Adipocyte (in vitro differentiated cells): ENCODE results near the gene LINC01488.

Experiments
- DNase-seq: peaks from one replicate; pipeline ENCODE4 v3.0.0-alpha.2; 2015; ENCODE audit warnings: low read depth
- H3K27me3 ChIP-seq: replicated peaks from 2 replicates; pipeline ENCODE4 v1.7.0; 2013; ENCODE audit warnings: mild to moderate bottlenecking, low read length, moderate library complexity; ENCODE audit not compliant: control insufficient read depth, insufficient read depth
- H3K36me3 ChIP-seq: 2 replicates; pipeline ENCODE4 v1.7.0; 2013; ENCODE audit warnings: low read length, mild to moderate bottlenecking, moderate library complexity; ENCODE audit not compliant: control insufficient read depth, insufficient read depth, severe bottlenecking
- H3K4me1 ChIP-seq: 2 replicates; pipeline ENCODE4 v1.7.0; 2013; ENCODE audit warnings: mild to moderate bottlenecking, low read length, moderate library complexity; ENCODE audit not compliant: control insufficient read depth, insufficient read depth
- H3K4me3 ChIP-seq: 2 replicates; pipeline ENCODE4 v1.7.0; 2013; ENCODE audit warnings: mild to moderate bottlenecking, low read length, moderate library complexity
- H3K9ac ChIP-seq: 2 replicates; pipeline ENCODE4 v1.7.0; 2013; ENCODE audit warnings: mild to moderate bottlenecking, low read length, moderate library complexity
- H3K9me3 ChIP-seq: 2 replicates; pipeline ENCODE4 v1.7.0; 2013; ENCODE audit warnings: mild to moderate bottlenecking, low read length, moderate library complexity; ENCODE audit not compliant: control insufficient read depth

LINC01488 gene

DNA sequence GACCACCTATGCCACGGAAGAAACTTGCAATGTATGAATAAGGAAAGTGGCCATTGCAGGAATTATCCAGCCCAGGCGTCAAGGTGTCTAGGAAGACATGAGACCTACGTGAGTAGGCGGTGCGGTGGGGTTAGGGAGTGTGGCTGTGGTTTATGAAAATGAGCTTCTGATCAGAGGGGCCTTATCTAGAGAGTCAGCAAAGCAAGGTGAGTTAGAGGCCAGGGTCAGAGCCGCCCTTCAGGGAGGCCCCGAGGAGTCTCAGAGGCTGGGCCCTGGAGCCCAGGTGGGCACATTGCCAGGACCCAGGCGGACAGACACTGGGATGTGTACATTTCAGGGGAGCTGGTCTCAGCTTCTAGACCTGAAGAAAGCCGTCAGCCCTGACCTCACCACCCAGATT, 13.8 kb upstream of the LINC01488 start:
- peaks cover 4% of the 10 kb centered on the region for H3K27me3 ChIP-seq
- no peaks in the 10 kb centered on the region for H3K9me3 ChIP-seq
- no peaks in the 10 kb centered on the region for H3K36me3 ChIP-seq
- H3K4me1 ChIP-seq, result peaks cover 26% of the 10 kb centered on the region
- no peak overlapping the region for H3K9ac ChIP-seq
- no peak overlapping the region for H3K4me3 ChIP-seq
- DNase-seq, result no peak

DNA sequence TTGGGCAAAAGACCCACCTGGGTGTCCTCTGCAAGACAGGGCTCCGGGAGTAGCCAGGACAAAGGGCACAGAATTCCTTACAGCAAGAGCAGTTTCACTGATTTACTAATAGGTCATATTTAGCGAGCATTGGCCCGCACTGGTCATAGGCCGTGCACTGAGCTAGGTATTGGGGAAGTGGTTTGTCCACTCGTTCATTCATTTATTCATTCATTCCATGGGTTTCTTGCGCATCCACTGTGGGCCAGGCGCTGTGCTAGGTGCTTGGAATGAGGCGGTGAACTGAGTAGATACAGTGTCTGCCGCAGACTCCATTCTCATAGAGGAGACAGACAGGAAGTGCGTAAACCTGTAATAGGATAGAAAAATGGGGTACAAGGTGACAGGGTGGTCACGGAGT, 13.2 kb upstream of the LINC01488 start:
- peaks cover 4% of the 10 kb centered on the region for H3K27me3 ChIP-seq
- no peak for DNase-seq
- H3K9me3 ChIP-seq, result peaks cover 4% of the 10 kb centered on the region
- no peak overlapping the region for H3K4me3 ChIP-seq
- H3K4me1 ChIP-seq, result peaks cover 20% of the 10 kb centered on the region
- no peaks in the 10 kb centered on the region for H3K36me3 ChIP-seq
- H3K9ac ChIP-seq, result no peak overlapping the region

- no peaks in the 10 kb centered on the region for H3K36me3 ChIP-seq
- H3K9ac ChIP-seq, result no peak overlapping the region
- peaks cover 14% of the 10 kb centered on the region for H3K9me3 ChIP-seq
- H3K27me3 ChIP-seq, result peaks cover 4% of the 10 kb centered on the region
- peaks cover 10% of the 10 kb centered on the region for H3K4me1 ChIP-seq
- DNase-seq, result no peak
- H3K4me3 ChIP-seq, result no peak overlapping the region
Observed at GRCh38 chr11:69468911-69469885, 12.3 kb upstream of the LINC01488 start.

DNA sequence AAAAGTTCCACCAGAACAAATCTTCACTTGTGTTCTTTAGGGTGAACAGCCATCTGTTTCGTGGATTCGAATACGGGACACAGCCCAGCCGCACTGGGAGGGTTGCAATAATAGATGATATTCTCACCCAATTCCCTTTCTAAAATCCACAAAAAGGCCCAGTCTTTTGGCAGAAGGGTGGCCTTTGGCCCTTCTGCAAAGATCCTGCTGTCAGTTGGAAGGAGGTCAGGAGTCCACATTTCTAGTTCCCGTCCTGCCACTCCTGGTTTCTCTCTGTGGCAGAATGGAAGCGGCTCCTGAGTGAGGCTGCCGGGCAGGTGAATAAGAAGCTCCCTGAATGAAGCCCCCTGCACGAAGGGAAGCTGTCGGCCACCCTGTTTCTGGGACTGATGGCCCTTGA, 11.2 kb upstream of the LINC01488 start:
- peaks cover 4% of the 10 kb centered on the region for H3K27me3 ChIP-seq
- H3K9me3 ChIP-seq, result peaks cover 14% of the 10 kb centered on the region
- H3K4me3 ChIP-seq, result no peak overlapping the region
- no peak for DNase-seq
- no peak overlapping the region for H3K9ac ChIP-seq
- H3K4me1 ChIP-seq, result peaks cover 4% of the 10 kb centered on the region
- no peaks in the 10 kb centered on the region for H3K36me3 ChIP-seq

DNA sequence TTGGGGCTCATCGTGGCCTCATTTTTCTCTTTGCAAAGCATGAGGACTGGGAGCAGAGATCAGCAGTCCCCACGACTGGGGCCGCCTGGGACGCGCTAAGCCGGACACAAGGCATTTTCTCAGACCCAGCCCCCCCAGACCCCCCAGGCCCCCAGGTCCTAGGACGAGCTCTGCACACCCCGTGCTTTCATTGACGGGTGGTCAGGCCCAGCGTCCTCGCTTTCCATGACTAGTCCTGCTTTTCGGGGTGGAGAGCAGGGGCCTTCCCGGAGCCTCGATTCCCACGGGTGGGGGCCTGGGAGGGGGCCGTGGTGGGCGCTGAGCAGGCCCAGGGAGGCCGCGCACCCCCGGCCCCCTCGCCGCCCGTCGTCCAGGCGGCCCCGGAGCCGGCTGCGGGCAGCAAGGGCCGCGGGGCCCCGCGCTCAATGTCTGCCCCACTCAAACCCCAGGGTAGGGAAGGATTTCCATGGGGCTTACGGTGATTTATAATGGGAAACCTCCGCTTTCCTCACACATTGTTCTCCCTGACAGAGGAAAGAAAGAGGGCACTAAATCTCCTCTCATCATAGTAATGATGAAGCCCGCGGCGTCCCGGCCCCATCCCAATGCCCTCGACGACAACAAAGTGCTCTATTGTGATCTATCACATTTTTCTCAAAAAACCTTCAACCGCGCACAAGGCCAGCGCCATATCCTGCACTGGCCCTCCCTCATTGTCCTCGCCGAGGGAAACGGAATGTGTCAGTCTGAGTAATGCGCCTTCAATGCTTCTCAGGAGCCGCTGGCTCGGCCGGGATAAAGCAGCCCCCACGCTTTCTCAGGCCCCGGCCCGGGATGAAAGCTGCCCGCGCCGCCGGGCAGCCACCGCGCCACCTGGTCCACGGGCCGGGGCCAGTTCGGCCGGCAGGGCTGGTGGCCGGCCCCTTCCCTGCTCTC, 10.4 kb upstream of the LINC01488 start:
- H3K36me3 ChIP-seq, result no peaks in the 10 kb centered on the region
- H3K9ac ChIP-seq, result no peak overlapping the region
- no peak for DNase-seq
- peaks cover 4% of the 10 kb centered on the region for H3K27me3 ChIP-seq
- no peaks in the 10 kb centered on the region for H3K4me1 ChIP-seq
- H3K9me3 ChIP-seq, result peaks cover 14% of the 10 kb centered on the region
- no peak overlapping the region for H3K4me3 ChIP-seq

DNA sequence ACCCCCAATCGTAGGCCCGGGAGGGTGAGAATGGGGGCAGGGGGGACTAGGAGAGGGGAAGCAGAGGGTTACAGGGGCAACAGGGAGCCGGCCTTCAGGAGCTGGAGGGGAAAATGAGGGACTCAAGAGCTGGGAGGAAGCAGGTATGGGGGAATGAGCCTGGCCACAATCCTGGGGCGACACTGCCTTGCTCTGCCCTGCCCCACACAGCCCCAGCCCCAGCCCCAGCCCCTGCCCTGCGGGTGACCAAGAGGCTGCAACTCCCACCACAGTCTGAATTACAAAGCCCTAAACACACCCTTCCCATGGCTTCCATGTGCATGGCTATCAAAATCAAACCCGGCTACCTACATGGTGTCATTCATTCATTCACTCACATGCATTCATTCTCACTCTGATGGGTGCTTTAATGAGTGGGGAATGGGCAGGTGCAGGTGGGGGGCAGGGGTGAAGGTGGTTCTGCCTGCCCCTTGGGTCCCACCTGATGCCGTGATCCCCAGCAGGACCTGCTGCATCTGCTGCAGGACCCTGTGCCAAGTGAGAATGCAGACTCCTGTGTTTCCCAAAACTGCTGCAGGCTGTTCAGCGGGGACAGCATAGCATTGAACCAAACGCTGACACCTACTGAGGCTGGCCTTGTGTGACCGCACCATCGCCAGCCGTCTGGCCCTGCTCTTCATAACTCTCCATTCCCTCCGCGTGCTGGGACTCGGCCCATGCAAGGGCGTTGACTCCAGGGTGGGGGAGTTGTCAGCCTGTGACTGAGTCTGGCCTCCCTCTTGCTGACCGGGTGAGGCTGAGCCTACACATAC, 9.5 kb upstream of the LINC01488 start:
- Histone ChIP-seq H3K36me3 (no peaks in the 10 kb centered on the region), H3K27me3 (peaks cover 9% of the 10 kb centered on the region), H3K9me3 (peaks cover 14% of the 10 kb centered on the region), H3K4me1 (no peaks in the 10 kb centered on the region), H3K9ac (no peak overlapping the region), H3K4me3 (no peak overlapping the region)
- DNase-seq, result no peak

DNA sequence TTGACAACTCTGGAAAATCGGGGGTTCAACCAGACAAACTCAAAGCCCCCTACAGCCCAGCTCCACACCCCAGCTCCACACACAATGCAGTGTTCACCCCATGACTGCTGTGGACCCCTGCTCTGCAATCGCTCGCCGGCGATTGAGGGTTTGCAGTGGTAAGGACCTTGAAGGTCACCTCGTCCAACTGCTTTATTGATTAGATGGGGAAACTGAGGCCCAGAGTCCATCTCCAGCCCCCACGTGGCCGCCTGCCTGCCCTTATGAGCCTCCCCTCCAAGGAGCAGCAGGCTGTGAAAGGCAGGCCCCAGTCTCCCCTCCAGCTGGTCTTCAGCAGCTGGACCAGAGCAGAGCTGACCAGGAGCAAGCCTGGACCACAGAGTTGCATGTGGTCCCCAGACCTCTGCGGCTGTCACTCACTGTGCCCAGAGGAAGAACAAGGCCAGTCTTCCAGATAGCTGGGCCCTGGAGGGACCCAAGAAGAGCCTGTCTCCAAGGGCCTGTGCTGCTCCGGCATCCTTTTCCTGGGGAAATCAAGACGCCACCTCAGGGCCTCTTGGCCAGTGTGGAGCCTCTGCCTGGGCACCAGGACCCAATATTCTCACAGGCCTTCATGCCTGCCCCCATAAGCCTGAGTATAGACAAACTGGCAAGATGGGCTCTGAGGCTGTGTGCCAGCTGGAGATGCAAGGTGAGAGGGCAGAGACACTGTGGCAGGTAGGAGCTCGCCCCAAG, 8.8 kb upstream of the LINC01488 start:
- no peak overlapping the region for H3K4me3 ChIP-seq
- H3K4me1 ChIP-seq, result no peaks in the 10 kb centered on the region
- H3K36me3 ChIP-seq, result no peaks in the 10 kb centered on the region
- peaks cover 14% of the 10 kb centered on the region for H3K9me3 ChIP-seq
- no peak overlapping the region for H3K9ac ChIP-seq
- DNase-seq, result no peak
- H3K27me3 ChIP-seq, result peaks cover 17% of the 10 kb centered on the region

GRCh38 chr11:69473276-69473845, 8.1 kb upstream of the LINC01488 start:
- no peaks in the 10 kb centered on the region for H3K36me3 ChIP-seq
- peaks cover 14% of the 10 kb centered on the region for H3K9me3 ChIP-seq
- H3K9ac ChIP-seq, result no peak overlapping the region
- peaks cover 21% of the 10 kb centered on the region for H3K27me3 ChIP-seq
- DNase-seq, result no peak
- H3K4me1 ChIP-seq, result no peaks in the 10 kb centered on the region
- H3K4me3 ChIP-seq, result no peak overlapping the region

DNA sequence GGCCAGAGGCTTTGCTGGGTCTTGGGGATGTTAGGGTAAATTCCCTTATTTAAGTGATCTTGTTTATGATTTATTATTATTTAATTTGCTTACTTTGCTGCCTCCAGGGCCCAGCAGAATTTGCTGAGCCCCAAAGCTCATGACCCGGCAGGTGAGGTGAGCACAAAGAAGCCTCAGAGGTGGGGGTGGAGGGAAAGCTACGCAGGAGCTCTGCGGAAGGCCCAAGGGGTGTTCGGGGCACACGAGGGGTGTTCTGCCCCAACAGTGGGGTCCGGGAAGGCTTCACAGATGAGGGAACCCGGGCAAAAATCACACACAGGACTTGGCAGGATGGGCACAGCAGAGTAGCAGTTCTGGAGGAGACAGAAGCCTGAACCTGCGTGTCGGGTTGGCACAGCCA, 6.7 kb upstream of the LINC01488 start:
- Histone ChIP-seq H3K4me1 (no peaks in the 10 kb centered on the region), H3K27me3 (peaks cover 24% of the 10 kb centered on the region), H3K4me3 (no peak overlapping the region), H3K9me3 (peaks cover 14% of the 10 kb centered on the region), H3K36me3 (no peaks in the 10 kb centered on the region), H3K9ac (no peak overlapping the region)
- DNase-seq, result no peak
